ENCODE data around the gene GREB1.

GREB1 gene

GRCh38 chr2:11563784-11564666 lies 30.2 kb downstream of the GREB1 start:
- no peak for DNase-seq

- DNase-seq, result no peak
Measured at GRCh38 chr2:11564816-11565567, 31.1 kb downstream of the GREB1 start.

- no peak for DNase-seq
Measured at GRCh38 chr2:11566383-11566782, 32.5 kb downstream of the GREB1 start.

GRCh38 chr2:11567631-11568031 lies 33.8 kb downstream of the GREB1 start:
- DNase-seq, result no peak

- DNase-seq, result no peak
Measured at GRCh38 chr2:11568436-11568835, 34.6 kb downstream of the GREB1 start.

GRCh38 chr2:11569636-11570035 lies 35.8 kb downstream of the GREB1 start:
- DNase-seq, result no peak

GRCh38 chr2:11571170-11571569 lies 37.3 kb downstream of the GREB1 start:
- no peak for DNase-seq

GRCh38 chr2:11572996-11573395 lies 39.2 kb downstream of the GREB1 start:
- DNase-seq, result no peak

- DNase-seq, result no peak
Measured at GRCh38 chr2:11573418-11574175, 39.8 kb downstream of the GREB1 start.

GRCh38 chr2:11574176-11575046 lies 40.6 kb downstream of the GREB1 start:
- no peak for DNase-seq

GRCh38 chr2:11576398-11576797 lies 42.6 kb downstream of the GREB1 start:
- no peak for DNase-seq

- DNase-seq, result no peak
Measured at GRCh38 chr2:11577101-11577883, 43.4 kb downstream of the GREB1 start.

- DNase-seq, result no peak
Measured at GRCh38 chr2:11578081-11578948, 44.5 kb downstream of the GREB1 start.

- no peak for DNase-seq
Measured at GRCh38 chr2:11578986-11579774, 45.3 kb downstream of the GREB1 start.

- no peak for DNase-seq
Measured at GRCh38 chr2:11579867-11580659, 46.2 kb downstream of the GREB1 start.

- DNase-seq, result no peak
Measured at GRCh38 chr2:11580697-11581096, 46.9 kb downstream of the GREB1 start.

- DNase-seq, result no peak
Measured at GRCh38 chr2:11581124-11581796, 47.4 kb downstream of the GREB1 start.

Data from AML-193 (cell line).